HG03520 (cell line): ENCODE measurements around the gene ADAM33.

ENCODE experiments used
- ATAC-seq: cut with Tn5 transposase; IDR thresholded peaks from one replicate; pipeline ENCODE4 v1.9.1; 2021; ENCODE audit warnings: mild to moderate bottlenecking, moderate library complexity; ENCODE audit not compliant: unreplicated experiment

ADAM33 gene

GRCh38 chr20:3681931-3682781, at the start of gene ADAM33:
TSS of gene ADAM33 (minus strand) at chr20:3682010. CDS start at chr20:3682004, 6 bp downstream.
- ATAC-seq = no peak

GRCh38 chr20:3730803-3731672, 49.2 kb upstream of the ADAM33 start:
- ATAC-seq = no peak

GRCh38 chr20:3729811-3730540, 48.2 kb upstream of the ADAM33 start:
- ATAC-seq = no peak

GRCh38 chr20:3729378-3729777, 47.6 kb upstream of the ADAM33 start:
- no peak for ATAC-seq

GRCh38 chr20:3728876-3729275, 47.1 kb upstream of the ADAM33 start:
- ATAC-seq = no peak

- no peak for ATAC-seq
Observed at GRCh38 chr20:3728354-3728753, 46.5 kb upstream of the ADAM33 start.

GRCh38 chr20:3727401-3728021, 45.7 kb upstream of the ADAM33 start:
- ATAC-seq = no peak

- no peak for ATAC-seq
Observed at GRCh38 chr20:3724356-3724755, 42.5 kb upstream of the ADAM33 start.

GRCh38 chr20:3723284-3723683, 41.5 kb upstream of the ADAM33 start:
- no peak for ATAC-seq

GRCh38 chr20:3721912-3722311, 40.1 kb upstream of the ADAM33 start:
- ATAC-seq = no peak

GRCh38 chr20:3720626-3721025, 38.8 kb upstream of the ADAM33 start:
- ATAC-seq = no peak

GRCh38 chr20:3720068-3720467, 38.3 kb upstream of the ADAM33 start:
- no peak for ATAC-seq

GRCh38 chr20:3719046-3719445, 37.2 kb upstream of the ADAM33 start:
- no peak for ATAC-seq

GRCh38 chr20:3716195-3716834, 34.5 kb upstream of the ADAM33 start:
- ATAC-seq = no peak

GRCh38 chr20:3714092-3714491, 32.3 kb upstream of the ADAM33 start:
- no peak for ATAC-seq

GRCh38 chr20:3712279-3712873, 30.6 kb upstream of the ADAM33 start, which contains the start of gene SIGLEC1:
TSS of gene SIGLEC1 (minus strand) at chr20:3712600. CDS start at chr20:3707128, 5,472 bp downstream.
- ATAC-seq = no peak

GRCh38 chr20:3711484-3711941, 29.7 kb upstream of the ADAM33 start:
- ATAC-seq = no peak

- no peak for ATAC-seq
Observed at GRCh38 chr20:3710703-3711483, 29.1 kb upstream of the ADAM33 start.

GRCh38 chr20:3710011-3710466, 28.2 kb upstream of the ADAM33 start:
- ATAC-seq = no peak
